Right lobe of liver (tissue), 6 donors: Measurements from ENCODE around the gene MAP3K5. TPM values are rescaled to one million over a fixed set of nuclear protein-coding genes. Genes with fewer than 3 reads are reported as not detected.

Experiments
- ATAC-seq, 4 donors: fragments of 200-7000 bp; cut with Tn5 transposase; one replicate each; pipeline ENCODE4 v1.9.1; 2020; ENCODE audit warnings: mild to moderate bottlenecking in 4 of 4, moderate library complexity in 4 of 4
- DNase-seq, 3 donors: peaks; one replicate each; pipeline ENCODE4 v3.0.0-alpha.2; 2020
- H3K27ac ChIP-seq, 3 donors: fragments of 200-600 bp; one replicate each; pipeline ENCODE4 v1.8.0; 2022
- H3K27me3 ChIP-seq, 2 donors: fragments of 200-600 bp; one replicate each; pipeline ENCODE4 v1.8.0; 2022
- H3K36me3 ChIP-seq, 4 donors: fragments of 200-600 bp; sonication (generic) in 1 of 4; one replicate each; pipeline versions ENCODE4 v1.5.1 to v1.8.0; 2017 to 2022; ENCODE audit warnings: control low read depth in 1 of 4
- H3K4me1 ChIP-seq, 4 donors: fragments of 200-600 bp; sonication (generic) in 1 of 4; one replicate each; pipeline versions ENCODE4 v1.5.1 to v1.8.0; 2017 to 2022; ENCODE audit warnings: control low read depth in 1 of 4
- H3K4me3 ChIP-seq, 3 donors: fragments of 200-600 bp; one replicate each; pipeline ENCODE4 v1.8.0; 2022
- H3K9me3 ChIP-seq, 4 donors: fragments of 200-600 bp; sonication (generic) in 1 of 4; one replicate each; pipeline versions ENCODE4 v1.5.1 to v1.8.0; 2017 to 2022; ENCODE audit warnings: control low read depth in 1 of 4
- POLR2A ChIP-seq: fragments of 450-650 bp; IDR thresholded peaks from one replicate; pipeline ENCODE4 v1.6.1; 2017; ENCODE audit warnings: antibody characterized with exemption, mild to moderate bottlenecking
- WGBS: methylation state at CpG from one replicate; pipeline ENCODE4 v1.1.6; 2018; ENCODE audit warnings: low coverage, low lambda C conversion rate; ENCODE audit not compliant: insufficient coverage; ENCODE audit errors: missing lambda C conversion rate; 5-methylcytosine and 5-hydroxymethylcytosine counted together
- intact Hi-C, 2 donors: fragments of 100-400 bp; cut with DNase I; formaldehyde crosslinking; loops; one replicate each; pipeline versions ENCODE4 v1.11.2 to v1.14.1; 2022
- total RNA-seq, 6 experiments: library from RNA; depleted of rRNA in 2 of 6; stranded (reverse); fragments of >200 nt in 2 of 6; fragmentation: NEBNext Ultra II Directional in 3 of 6; extraction: Animal tissue kit (Norgen Biotek cat#: 25700) in 3 of 6; gene quantifications; one replicate each; pipeline versions ENCODE4 v1.1.0 to v1.2.4, GENCODE V29; 2016 to 2023
- TF ChIP-seq, protein P1 (sequence below), 4 donors: fragments of 200-600 bp in 3 of 4; fragments of 450-650 bp in 1 of 4; IDR thresholded peaks; one replicate each; pipeline versions ENCODE4 v1.5.1 to v1.8.0; 2016 to 2022; ENCODE audit warnings: antibody characterized with exemption in 4 of 4, mild to moderate bottlenecking in 2 of 4
- donor health status: DM: no; HTN: yes; CAD: no.
- donor health status: DM: no; HTN: no; CAD: no.
- donor health status: DM: no; HTN: no; CAD: no.
- donor health status: DM: no; HTN: yes; CAD: no.
- donor health status: DM: no; HTN: yes; CAD: no.

The MAP3K5 gene
- total RNA-seq, 6 experiments from 2014 or later = 5.0 to 10.4 (median 6.9) TPM

DNA sequence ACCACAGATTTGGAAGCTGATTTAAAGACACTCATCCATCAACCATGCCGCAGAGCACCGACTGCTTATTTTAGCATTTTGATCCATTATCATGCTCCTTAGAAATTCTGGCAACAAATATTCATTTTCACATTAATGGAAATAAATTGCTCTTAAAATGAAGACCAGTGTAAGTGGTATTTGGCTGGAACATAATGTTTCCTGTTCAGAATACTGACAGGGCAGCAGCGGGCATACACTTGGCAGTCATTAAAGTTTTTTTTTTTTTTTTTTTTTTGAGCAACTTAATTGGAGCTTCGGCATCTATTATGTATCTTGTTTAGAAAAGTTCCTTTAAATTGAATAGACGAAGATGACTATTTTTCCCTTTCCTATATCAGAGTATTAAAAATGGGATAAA is 47.4 kb downstream of the MAP3K5 start:
- TF ChIP-seq, protein P1, sequence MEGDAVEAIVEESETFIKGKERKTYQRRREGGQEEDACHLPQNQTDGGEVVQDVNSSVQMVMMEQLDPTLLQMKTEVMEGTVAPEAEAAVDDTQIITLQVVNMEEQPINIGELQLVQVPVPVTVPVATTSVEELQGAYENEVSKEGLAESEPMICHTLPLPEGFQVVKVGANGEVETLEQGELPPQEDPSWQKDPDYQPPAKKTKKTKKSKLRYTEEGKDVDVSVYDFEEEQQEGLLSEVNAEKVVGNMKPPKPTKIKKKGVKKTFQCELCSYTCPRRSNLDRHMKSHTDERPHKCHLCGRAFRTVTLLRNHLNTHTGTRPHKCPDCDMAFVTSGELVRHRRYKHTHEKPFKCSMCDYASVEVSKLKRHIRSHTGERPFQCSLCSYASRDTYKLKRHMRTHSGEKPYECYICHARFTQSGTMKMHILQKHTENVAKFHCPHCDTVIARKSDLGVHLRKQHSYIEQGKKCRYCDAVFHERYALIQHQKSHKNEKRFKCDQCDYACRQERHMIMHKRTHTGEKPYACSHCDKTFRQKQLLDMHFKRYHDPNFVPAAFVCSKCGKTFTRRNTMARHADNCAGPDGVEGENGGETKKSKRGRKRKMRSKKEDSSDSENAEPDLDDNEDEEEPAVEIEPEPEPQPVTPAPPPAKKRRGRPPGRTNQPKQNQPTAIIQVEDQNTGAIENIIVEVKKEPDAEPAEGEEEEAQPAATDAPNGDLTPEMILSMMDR (IDR thresholded peaks at IDR 0.05) = no peak
- TF ChIP-seq POLR2A = no peak
- 85% methylated on average over 5 of the region's 5 CpGs for WGBS
- intact Hi-C loops = no loop called here
- H3K27ac ChIP-seq = no peak overlapping the region
- no peaks in the 10 kb centered on the region for H3K9me3 ChIP-seq
- H3K36me3 ChIP-seq = no peaks in the 10 kb centered on the region
- ATAC-seq = no peak
- no peaks in the 10 kb centered on the region for H3K27me3 ChIP-seq
- H3K4me1 ChIP-seq = no peaks in the 10 kb centered on the region
- DNase-seq = no peak
- no peak overlapping the region for H3K4me3 ChIP-seq

DNA sequence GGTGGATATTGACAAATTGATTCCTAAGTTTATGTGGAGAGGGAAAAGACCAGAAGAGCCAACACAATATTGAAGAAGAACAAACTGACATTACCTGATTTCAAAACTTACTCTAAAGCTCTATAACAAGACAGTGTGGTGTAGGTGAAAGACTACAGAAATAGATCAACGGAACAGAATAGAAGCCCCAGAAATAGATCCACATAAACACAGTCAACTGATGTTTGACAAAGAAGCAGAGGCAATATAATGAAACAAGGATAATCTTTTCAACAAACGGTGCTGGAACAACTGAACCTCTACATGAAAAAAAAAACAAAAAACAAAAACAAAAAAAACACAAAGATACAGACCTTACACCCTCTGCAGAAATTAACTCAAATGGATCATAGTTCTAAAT is 50.2 kb downstream of the MAP3K5 start:
- WGBS = 90% methylated on average over 2 of the region's 2 CpGs

DNA sequence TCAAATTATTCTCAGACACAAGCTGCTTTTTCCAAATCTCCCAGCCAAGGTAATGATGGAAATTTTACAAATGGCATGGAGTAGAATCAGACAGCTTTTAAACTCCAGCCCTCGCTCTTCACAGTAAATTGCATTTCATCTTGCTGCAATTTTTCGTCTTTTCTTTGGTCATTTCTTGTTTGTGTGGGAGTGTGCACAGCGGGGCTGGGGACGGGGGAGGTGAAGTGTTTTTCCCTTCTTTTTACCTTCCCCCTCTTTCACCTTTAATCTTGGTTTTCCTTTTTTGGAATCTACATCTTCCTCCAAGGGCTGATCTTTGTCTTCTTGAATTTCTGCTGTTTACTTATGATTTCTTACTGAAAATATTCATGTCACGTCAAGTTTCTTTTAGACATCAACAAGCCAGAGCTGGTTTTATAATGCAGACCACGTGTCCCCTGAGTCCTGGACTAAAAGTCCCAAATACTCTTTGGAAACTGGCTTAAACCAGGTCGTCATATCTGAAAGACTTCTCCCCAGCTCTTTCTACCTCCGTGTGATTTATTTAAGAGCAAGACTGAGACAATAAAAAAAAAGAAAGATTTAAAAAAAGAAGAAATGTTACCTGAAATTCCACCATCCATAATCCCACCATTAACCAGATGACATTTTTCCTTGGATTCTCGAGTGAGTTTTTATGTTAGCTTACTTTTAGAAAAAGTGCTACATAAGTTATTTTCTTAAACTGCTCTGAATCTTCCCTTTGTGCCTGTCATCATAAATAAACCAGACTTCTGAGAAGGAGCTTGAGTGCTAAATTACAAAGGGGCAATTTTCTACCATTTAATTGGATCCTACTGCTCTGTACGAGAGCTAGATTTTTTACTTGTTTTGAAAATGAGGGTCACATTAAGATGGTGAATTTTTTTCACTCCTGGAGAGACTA is 52.0 kb downstream of the MAP3K5 start:
- intact Hi-C loops = no loop called here
- H3K27ac ChIP-seq = no peak overlapping the region
- no peak for ATAC-seq
- H3K27me3 ChIP-seq = no peaks in the 10 kb centered on the region
- TF ChIP-seq POLR2A = no peak
- TF ChIP-seq, protein P1 (IDR thresholded peaks at IDR 0.05) = no peak
- H3K4me1 ChIP-seq = peaks cover 0 to 18% (median 7%) of the 10 kb centered on the region in 4 donors
- H3K4me3 ChIP-seq = no peak overlapping the region
- WGBS = 98% methylated on average over 8 of the region's 10 CpGs
- no peaks in the 10 kb centered on the region for H3K9me3 ChIP-seq
- no peak for DNase-seq
- H3K36me3 ChIP-seq = no peaks in the 10 kb centered on the region

More for the DNA sequence above, 50.2 kb downstream of the MAP3K5 start:
- no peaks in the 10 kb centered on the region for H3K36me3 ChIP-seq
- no peak overlapping the region for H3K27ac ChIP-seq
- no peaks in the 10 kb centered on the region for H3K9me3 ChIP-seq
- intact Hi-C loops = no loop called here
- ATAC-seq (no peak), DNase-seq (no peak)
- H3K27me3 ChIP-seq = no peaks in the 10 kb centered on the region
- H3K4me1 ChIP-seq = peaks cover 0 to 15% (median 6%) of the 10 kb centered on the region in 4 donors
- H3K4me3 ChIP-seq = no peak overlapping the region
- no peak for TF ChIP-seq POLR2A
- TF ChIP-seq, protein P1 (IDR thresholded peaks at IDR 0.05) = no peak

DNA sequence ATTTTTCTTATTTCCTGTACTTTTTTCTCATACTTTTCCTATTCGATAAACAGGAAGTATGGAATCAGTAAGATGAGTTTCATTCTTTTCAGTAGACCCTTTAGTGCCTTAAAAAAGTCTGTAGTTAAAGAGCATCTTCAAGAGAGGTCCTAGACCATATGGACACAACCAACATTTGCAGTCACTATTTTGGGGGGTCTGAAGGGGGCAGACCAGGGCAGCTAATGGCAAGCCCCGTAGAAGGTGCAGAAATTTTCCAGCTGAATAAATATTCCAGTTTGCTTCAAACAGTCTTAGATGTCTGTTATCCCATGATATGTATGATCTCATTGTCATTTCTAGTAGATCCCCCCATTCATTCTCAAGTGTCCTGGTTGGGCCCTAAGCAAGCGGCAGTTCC is 52.8 kb downstream of the MAP3K5 start:
- WGBS = 44% methylated on average over 1 of the region's 3 CpGs
- Histone ChIP-seq H3K27ac (no peak overlapping the region), H3K27me3 (no peaks in the 10 kb centered on the region), H3K9me3 (no peaks in the 10 kb centered on the region), H3K4me1 (peaks cover 0 to 18% (median 7%) of the 10 kb centered on the region in 4 donors), H3K36me3 (no peaks in the 10 kb centered on the region), H3K4me3 (no peak overlapping the region)
- ATAC-seq (no peak), DNase-seq (no peak)
- intact Hi-C loops = no loop called here
- TF ChIP-seq, protein P1 (IDR thresholded peaks at IDR 0.05) = no peak
- TF ChIP-seq POLR2A = no peak
